DND-41 (cell line): ENCODE measurements around the gene CEP104.

Source experiments
- CTCF ChIP-seq: IDR thresholded peaks from 2 replicates; pipeline ENCODE4 v1.5.1; 2012; ENCODE audit warnings: borderline replicate concordance, low read length, moderate library complexity, mild to moderate bottlenecking; ENCODE audit not compliant: poor library complexity, severe bottlenecking; ENCODE audit errors: extremely low read depth
- EZH2 ChIP-seq: IDR thresholded peaks from 3 replicates; pipeline ENCODE4 v1.6.1; 2012; ENCODE audit warnings: borderline replicate concordance, low read depth, mild to moderate bottlenecking, moderate library complexity, low read length, inconsistent platforms; ENCODE audit not compliant: severe bottlenecking

GRCh38 chr1:3772027-3772714 is 84.8 kb downstream of the CEP104 start:
- TF ChIP-seq CTCF (no peak), EZH2 (no peak)
